GM21360 (cell line): ENCODE data around the gene MFSD12.
"Not testable (repeated sequence)": the region's sequence is repeated elsewhere in the genome, so short reads cannot be mapped to it uniquely, and the experiment has no call there.

Experiments used
- ATAC-seq: cut with Tn5 transposase; IDR thresholded peaks from one replicate; pipeline ENCODE4 v1.9.1; 2021; ENCODE audit warnings: mild to moderate bottlenecking, moderate library complexity; ENCODE audit not compliant: unreplicated experiment

MFSD12 gene

GRCh38 chr19:3538965-3539755 lies 18.2 kb downstream of the MFSD12 start, which contains the start of gene TEKTIP1:
Gene TEKTIP1 (plus strand): TSS chr19:3539174. CDS start chr19:3539178, 4 bp downstream.
- no peak for ATAC-seq

GRCh38 chr19:3538258-3538929 lies 19.0 kb downstream of the MFSD12 start:
- ATAC-seq, result no peak

- ATAC-seq, result no peak
Measured at GRCh38 chr19:3537438-3538240, 19.7 kb downstream of the MFSD12 start.

GRCh38 chr19:3537101-3537437 lies 20.3 kb downstream of the MFSD12 start:
- no peak for ATAC-seq

- ATAC-seq, result no peak
Measured at GRCh38 chr19:3536429-3537100, 20.8 kb downstream of the MFSD12 start.

GRCh38 chr19:3535981-3536380 lies 21.4 kb downstream of the MFSD12 start:
- ATAC-seq, result no peak

- no peak for ATAC-seq
Measured at GRCh38 chr19:3535563-3535965, 21.8 kb downstream of the MFSD12 start.

GRCh38 chr19:3535235-3535535 lies 22.2 kb downstream of the MFSD12 start:
- no peak for ATAC-seq

GRCh38 chr19:3534375-3535234 lies 22.8 kb downstream of the MFSD12 start:
- ATAC-seq, result no peak

- no peak for ATAC-seq
Measured at GRCh38 chr19:3533563-3534216, 23.7 kb downstream of the MFSD12 start.

GRCh38 chr19:3533033-3533432 lies 24.4 kb downstream of the MFSD12 start:
- ATAC-seq, result no peak

- no peak for ATAC-seq
Measured at GRCh38 chr19:3532154-3532786, 25.1 kb downstream of the MFSD12 start.

GRCh38 chr19:3531716-3532115 lies 25.7 kb downstream of the MFSD12 start:
- ATAC-seq, result no peak

GRCh38 chr19:3530389-3530788 lies 27.0 kb downstream of the MFSD12 start:
- no peak for ATAC-seq

GRCh38 chr19:3529299-3529698 lies 28.1 kb downstream of the MFSD12 start:
- ATAC-seq, result not testable (repeated sequence)

GRCh38 chr19:3528539-3529211 lies 28.7 kb downstream of the MFSD12 start:
- ATAC-seq, result no peak

- no peak for ATAC-seq
Measured at GRCh38 chr19:3528080-3528479, 29.3 kb downstream of the MFSD12 start.

GRCh38 chr19:3527238-3527910 lies 30.0 kb downstream of the MFSD12 start:
- ATAC-seq, result no peak
